ENCODE results near the gene CASZ1.

GRCh38 chr1:10652626-10653025 is 143.8 kb downstream of the CASZ1 start:
- no peak for TF ChIP-seq ZNF114 (CRISPR knock-in tag; IDR thresholded peaks at IDR 0.05)
- TF ChIP-seq EZH2 (IDR thresholded peaks at IDR 0.05; ENCODE audit: low read depth, unreplicated experiment): no peak
- TF ChIP-seq CTCF (conservative IDR thresholded peaks at IDR 0.05; ENCODE audit: low read depth in 2 of 2): no peak
- TF ChIP-seq EZH2phosphoT487 (IDR thresholded peaks at IDR 0.05; ENCODE audit: unreplicated experiment): no peak
- TF ChIP-seq ZNF331 (CRISPR knock-in tag; IDR thresholded peaks at IDR 0.05; ENCODE audit: low read depth): no peak
- TF ChIP-seq ETS1 (IDR thresholded peaks at IDR 0.05): no peak
- no peak for TF ChIP-seq REST (IDR thresholded peaks at IDR 0.05; ENCODE audit: unreplicated experiment)
- no peak for TF ChIP-seq POLR2AphosphoS5 (IDR thresholded peaks at IDR 0.05; ENCODE audit: low read depth)
- TF ChIP-seq CREB1 (CRISPR knock-in tag; IDR thresholded peaks at IDR 0.05; ENCODE audit: low read depth): no peak
